ENCODE measurements around the gene SLC22A7.

GRCh38 chr6:43265564-43265963 is 32.5 kb upstream of the SLC22A7 start:
- TF ChIP-seq CTCF (IDR thresholded peaks at IDR 0.05 in 4 of 5, conservative IDR thresholded peaks at IDR 0.05 in 1 of 5): no peak
- TF ChIP-seq POLR2A (IDR thresholded peaks at IDR 0.05): no peak

All from gastrocnemius medialis (tissue), 4 donors.